NCI-H2196 (cell line): ENCODE measurements around the gene ABO.
"Not testable (repeated sequence)": the region's sequence is repeated elsewhere in the genome, so short reads cannot be mapped to it uniquely, and the experiment has no call there.

Experiments used
- DNase-seq: peaks from one replicate; lab custom pipeline; 2025; ENCODE audit not compliant: unreplicated experiment; lab: John Stamatoyannopoulos, UW

ABO gene

DNA sequence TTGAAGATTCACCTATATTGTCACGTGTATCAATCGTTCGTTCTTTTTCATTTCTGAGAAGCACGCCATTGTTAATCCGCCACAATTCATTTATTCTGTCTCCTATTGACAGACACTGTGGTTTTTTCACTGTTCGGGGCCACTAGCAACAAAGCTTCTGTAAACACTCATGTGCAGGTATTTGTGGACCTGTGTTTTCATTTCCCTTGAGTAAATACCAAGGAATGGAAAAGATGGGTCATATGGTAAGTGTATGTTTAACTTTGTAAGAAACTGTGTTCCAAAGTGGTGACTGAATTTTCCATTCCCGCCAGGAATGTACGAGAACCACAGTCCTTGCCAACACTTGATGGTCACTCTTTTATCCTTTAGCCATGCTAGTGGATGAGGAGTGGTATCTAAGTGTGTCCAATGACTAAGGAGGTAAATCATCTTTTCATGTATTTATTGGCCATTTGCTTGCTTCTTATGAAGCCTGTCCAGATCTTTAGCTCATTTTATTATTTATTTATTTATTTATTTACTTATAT, 10.7 kb downstream of the ABO start:
- no peak for DNase-seq

DNA sequence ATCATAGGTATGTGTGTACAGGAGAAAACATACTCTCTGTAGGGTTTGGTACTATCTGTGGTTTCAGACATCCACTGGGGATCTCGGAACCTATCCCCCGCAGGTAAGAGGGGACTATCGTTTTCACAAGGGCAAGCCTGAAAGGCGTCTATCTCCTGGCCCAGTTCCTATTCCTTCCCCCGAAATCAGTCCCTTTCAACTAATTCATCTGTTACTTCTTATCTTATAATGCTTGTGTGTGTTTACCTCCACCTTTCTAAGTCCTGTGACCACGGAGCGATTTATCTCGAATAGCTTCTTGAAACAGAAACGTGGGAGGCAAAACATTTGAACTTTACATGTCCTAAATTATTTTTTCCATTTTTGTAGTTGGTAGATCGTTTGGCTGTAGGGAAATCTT, 11.4 kb downstream of the ABO start:
- no peak for DNase-seq

DNA sequence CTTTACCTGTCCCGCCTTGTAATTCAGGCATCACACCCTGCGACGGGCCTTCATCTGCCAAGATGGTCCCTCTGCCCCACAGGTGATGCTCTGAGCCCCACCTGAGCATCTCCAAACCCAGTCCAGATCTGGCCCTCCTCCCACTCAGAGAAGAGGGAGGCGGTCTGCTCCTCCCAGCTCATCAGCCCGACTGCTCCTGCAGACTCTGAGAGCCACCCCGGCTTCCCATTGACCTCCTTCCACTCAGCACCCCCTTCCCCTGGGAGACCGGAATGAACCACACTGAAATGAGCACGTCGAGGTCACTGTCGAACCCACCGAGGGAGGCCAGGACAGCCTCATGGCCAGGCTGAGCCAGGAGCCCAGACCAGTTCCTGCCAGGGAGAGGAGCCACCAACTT, 12.8 kb downstream of the ABO start:
- DNase-seq = no peak

DNA sequence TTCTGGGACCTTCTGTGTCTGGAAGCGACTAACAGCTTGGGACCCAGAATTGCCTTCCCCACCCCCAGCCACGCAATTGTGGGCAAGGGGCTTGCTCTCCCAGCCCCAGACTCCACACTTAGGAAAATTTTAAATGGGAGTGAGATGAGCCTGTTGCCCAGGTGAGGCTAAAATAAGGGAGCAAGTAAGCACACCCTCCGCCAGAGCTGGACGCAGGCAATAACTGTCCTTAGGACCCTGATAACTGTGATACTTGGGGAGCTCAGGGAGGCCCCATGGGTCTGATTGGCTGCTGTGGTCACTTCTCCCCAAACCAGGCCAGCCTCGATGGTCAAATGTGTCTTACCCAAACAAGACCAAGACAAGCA, 13.3 kb downstream of the ABO start:
- DNase-seq = no peak

DNA sequence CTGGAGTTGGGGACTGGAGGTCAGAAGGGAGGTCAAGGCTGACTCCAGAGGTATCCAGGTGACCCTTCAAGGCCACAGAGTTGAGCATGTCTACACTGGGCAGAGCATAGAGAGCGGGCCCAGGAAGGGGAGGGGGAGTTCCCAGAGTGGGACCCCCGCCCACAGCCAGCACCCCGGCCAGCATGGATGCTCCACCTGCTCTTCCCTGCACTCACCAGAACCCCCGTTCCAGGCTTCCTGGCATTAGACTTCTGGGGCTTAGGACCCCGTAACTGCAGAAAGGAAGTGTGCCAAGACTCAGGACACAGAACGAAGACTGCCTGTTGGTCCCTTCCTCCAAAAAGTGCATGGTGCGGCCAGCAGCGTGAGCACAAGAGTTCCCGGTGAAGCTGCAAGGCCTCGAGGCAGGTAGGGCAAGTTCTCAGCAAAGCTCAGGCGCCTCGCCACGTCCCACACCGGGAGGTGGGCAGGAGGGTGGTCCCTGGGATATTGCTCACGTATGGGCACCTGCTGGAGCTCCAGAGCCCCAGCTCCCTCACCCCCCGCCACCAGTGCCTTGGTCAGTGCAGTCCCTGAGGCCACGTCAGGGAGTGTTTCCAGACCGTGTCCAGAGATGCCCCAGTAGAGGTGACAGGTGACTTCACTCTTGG, 13.8 kb downstream of the ABO start:
- no peak for DNase-seq

DNA sequence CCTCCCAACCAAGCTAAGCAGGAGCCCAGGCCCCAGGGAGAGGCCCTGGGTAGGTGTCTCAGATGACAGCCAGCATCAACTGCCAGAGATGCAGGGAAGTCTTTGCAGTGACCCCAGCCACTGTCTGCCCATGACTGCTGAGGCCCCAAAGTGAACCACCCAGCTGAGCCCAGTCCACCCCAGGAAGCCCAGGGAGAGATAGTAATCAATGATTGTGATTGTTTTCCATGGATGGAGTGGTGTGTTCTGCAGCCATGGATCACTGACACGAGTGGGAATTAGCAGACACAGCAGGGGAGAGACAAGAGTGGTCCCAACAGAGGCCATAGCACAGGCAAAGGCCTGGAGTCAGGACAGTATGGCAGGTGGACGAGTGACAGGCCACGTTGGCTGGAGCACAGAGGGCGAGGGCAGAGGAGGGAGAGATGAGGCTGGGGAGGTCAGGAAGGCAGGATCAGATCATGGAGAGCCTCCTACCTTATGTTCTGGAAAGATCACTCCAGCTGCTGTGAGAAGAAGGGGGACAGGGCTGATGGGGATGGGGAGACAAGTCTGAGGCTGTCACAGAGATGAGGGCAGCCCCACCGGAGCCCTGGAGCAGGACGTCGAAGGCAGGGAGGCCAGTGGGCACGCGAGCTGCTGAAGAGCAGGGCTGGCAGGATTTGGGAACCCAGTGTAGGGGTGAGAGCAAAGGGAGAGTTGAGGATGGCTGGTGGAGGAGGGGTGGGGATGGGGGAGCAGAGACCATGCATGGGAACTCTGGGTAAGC, 14.5 kb downstream of the ABO start:
- DNase-seq = no peak

DNA sequence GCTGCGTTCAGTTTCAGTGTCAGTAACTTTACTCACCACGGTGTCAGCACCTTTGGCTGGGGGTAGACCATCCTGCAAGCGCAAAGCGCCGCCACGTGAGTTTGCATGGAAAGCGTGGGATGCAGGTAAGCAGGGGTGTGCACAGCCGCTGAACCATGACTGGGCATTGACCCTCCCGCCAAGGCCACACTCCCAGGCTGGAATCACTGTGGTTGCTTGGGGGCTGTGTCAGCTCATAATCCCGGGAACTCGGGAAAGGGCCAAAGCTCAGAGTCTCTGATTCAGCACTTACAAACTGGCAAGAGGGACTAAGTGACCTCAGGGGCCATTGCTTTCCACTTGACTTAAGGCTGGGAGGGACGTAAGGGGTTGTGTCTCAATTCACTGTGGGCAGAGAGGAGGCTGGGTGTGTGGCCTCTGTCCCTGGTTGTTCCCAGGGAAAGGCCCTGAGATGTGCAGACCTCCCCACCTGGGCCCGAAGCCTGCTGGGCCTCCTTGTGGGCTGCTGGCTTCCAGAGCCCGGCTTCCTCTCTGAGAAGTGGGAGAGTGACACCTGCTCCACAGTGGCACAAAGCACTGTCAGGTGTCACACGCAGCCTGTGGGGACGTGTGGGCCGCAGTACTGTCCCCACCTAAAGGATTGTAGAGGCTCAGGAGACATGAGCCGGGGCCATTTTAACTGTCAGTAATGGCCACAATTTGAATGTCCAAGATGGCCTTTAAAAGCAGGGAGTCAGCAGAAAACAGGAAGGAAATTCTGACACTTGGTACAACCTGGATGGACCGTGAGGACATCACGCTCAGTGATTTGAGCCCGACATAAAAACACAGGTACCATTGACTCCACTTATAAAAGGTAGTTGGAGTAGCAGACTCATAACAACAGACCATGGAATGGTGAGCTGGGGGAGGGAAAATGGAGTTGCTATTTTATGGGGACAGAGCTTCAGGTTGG, 16.7 kb downstream of the ABO start:
- no peak for DNase-seq

DNA sequence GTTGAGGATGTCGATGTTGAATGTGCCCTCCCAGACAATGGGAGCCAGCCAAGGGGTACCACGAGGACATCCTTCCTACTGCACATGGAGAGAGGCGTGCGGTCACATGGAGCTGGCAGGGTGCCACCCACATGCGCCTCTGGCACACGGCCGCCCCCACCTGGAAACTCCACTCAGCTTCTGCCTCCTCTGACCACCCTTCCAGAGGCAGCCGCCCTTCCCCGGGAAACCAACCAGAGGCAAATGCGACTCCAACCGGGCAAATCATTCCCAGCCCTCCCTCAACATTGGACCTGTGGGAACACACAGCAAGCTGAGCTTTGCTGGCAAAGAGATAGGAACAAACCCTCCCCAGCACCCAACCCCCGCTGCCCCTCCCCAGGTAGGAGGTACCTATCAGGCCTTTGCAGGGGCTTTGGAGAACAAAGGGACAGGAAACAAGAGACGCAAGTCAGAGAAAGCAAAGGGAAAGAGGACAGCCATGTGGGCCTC, 17.5 kb downstream of the ABO start:
- no peak for DNase-seq

DNA sequence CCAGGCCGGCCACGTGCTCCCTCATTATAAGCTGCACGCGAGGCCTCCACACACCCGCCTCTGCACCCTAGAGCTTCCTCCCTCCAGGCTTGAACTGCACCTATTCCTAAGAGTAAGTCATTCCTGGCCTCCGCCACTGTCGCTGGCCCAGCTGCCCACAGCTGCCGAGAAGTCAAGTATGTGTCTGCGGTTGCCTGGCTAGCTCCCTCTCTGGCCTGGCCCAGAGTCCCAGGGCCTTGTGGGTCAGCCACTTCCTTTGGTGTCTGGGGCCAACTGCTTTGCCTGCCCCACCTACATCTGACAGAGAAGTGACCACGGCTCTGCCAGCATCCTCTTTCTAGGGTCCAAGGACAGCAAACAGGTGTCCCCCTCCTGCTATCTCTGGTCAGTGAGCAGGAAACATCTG, 18.3 kb downstream of the ABO start:
- DNase-seq = no peak

DNA sequence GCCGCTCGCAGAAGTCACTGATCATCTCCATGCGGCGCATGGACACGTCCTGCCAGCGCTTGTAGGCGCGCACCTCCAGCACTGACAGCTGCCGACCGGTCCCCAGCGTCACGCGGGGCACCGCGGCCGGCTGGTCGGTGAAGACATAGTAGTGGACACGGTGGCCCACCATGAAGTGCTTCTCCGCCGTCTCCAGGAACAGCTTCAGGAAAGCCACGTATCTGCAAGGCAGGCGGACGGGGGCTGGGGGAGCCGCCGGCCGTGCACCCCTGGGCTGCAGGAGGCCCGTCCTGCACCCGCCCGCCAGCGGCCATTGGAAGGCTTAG, 18.9 kb downstream of the ABO start:
- DNase-seq = no peak

DNA sequence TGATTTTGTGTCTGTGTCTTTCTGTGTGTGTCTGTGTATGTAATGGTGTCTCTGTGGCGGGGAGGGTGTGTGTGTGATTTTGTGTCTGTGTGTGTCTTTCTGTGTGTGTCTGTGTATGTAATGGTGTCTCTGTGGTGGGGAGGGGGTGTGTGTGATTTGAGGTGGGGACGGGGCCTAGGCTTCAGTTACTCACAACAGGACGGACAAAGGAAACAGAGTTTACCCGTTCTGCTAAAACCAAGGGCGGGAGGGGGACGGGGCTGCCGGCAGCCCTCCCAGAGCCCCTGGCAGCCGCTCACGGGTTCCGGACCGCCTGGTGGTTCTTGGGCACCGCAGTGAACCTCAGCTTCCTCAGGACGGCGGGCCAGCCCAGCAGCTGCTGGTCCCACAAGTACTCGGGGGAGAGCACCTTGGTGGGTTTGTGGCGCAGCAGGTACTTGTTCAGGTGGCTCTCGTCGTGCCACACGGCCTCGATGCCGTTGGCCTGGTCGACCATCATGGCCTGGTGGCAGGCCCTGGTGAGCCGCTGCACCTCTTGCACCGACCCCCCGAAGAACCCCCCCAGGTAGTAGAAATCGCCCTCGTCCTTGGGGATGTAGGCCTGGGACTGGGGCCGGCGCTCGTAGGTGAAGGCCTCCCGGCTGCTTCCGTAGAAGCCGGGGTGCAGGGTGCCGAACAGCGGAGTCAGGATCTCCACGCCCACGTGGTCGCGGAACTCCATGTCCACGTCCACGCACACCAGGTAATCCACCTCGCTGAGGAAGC, 19.4 kb downstream of the ABO start:
- DNase-seq = no peak

DNA sequence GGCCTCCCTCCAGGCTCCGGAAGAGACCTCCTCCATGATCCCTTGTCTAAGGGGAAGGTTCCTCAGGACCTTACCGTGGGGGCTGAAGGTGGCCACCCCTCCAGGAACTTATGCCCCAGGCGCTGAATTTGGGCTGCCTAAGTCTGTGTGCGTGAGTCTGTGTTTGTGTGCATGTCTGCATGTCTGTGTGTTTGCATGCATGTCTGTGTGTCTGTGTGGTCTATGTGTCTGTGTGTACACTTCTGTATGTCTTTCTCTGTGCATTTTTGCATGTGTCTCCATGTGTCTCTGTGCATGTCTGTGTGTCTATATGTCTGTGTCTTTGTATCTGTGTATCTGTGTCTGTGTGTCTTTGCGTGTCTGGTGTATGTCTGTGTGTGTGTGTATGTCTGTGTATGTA, 20.5 kb downstream of the ABO start:
- DNase-seq = no peak

DNA sequence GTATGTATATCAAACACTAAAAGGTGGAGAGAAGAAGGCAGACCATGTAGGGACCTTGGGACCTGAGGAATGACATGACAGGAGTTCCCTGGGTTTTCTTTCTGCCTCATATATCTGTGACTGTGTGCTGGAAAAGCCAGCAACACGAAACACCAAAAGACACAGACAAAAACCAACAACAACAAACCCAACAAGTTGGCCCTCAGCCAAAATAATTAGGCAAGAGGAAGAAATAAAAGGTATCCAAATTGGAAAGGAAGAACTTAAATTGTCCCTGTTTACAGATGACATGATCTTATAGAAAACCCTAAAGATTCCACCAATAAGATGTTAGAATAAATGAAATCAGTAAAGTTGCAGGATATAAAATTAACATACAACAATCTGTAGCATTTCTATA, 21.7 kb downstream of the ABO start:
- no peak for DNase-seq

DNA sequence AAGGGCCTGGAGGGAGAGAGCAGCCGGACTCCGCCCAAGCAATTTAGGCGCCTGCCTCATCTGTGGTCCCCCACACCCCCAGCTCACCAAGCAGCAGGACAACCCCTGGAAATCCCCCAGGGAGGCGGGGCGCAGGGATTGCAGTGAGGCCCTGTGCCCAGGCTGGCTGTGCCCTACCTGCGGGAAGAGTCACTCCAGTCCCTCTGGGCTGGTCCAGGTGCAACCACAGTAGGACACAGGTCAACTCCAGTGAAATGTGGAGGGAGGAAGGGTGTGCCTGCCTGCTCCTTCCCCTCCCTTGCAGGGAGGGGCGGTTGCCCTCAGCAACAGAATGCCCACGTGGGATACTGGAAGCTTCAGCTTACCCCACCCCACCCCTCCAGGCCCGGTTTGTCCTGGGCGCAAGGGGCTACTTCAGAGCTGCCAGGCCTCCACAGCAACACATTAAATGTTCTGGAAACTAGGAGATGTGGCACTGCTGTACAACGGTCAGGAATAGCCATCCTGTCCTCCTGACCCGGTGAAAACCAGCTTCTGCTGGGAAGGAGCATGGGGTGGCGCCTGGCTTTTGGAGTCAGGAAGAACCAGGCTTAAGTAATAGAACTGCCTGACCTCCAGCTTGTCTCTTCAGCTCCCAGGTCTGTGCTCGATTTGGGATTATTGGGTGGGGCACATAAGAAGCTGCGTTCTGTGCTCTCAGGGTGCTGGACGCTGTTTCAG, 22.5 kb downstream of the ABO start:
- DNase-seq = peak; percentile 31

DNA sequence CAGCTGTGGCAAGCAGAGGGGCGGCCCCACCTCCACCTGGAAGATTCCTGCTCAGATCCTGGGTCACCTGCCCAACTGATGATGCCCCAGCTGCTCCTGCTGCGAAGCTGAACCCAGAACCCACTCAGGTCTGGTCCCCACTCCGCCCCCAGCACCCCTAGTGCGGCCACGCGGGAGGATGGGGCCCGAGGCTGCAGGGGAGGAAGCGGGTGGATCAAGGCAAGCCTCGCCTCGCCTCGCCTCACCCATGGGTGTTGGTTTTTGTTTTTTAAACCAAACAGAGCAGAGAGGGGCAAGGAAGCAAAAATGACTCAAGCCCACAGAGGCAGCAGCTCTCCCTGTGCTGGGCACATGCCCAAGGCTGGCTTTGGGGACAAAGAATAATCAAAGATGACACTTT, 23.2 kb downstream of the ABO start:
- no peak for DNase-seq

DNA sequence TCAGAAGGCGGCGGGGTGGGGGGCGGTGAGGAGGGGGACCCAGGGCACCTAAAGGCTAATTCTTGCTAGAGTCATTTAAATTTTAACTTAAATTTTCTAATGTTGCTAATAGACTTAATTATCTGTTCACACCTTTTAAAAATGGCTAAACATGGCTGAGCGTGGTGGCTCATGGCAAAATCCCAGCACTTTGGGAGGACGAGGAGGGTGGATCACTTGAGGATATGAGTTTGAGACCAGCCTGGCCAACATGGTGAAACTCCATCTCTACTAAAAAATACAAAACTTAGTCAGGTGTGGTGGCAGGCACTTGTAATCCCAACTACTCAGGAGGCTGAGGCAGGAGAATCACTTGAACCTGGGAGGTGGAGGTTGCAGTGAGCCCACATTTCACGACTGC, 23.8 kb downstream of the ABO start:
- not testable (repeated sequence) for DNase-seq

DNA sequence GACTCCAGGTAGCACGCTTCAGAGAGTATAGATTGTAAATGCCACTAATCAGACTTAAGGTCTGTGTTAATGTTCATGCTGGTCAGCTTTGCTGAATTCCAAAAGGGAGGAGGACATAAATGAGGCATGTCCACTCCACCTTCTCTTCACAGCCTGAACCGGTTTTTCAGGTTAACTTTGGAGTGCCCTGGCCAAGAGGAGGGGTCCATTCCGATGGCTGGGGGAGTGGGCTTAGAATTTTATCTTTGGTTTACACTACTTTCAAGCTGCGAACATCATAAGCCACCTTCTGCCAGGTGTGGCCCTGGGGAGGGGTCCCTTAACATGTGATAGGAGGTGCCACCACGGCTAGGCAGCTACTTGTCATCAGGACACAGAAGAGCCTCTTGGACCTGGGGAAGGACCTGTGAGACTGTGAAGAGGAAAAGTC, 24.2 kb downstream of the ABO start:
- peak; percentile 43 for DNase-seq

DNA sequence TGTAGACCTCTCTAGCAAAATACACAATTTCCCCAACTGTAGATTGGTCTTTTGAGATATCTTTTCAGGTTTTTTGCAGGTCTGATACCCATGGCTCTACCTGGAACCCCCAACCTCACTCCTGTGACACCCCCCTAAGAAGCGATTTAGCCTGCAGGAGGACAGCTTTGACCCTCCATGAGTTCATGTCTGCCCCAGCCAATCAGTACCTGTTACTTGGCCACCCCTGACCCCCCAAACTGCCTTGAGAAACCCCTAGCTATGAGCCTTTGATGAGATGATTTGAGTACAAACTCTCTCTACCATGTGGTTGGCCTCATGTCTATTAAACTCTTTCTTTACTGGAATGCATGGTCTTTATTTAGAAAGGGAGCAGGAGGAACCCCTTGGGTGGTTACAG, 25.7 kb downstream of the ABO start:
- no peak for DNase-seq

DNA sequence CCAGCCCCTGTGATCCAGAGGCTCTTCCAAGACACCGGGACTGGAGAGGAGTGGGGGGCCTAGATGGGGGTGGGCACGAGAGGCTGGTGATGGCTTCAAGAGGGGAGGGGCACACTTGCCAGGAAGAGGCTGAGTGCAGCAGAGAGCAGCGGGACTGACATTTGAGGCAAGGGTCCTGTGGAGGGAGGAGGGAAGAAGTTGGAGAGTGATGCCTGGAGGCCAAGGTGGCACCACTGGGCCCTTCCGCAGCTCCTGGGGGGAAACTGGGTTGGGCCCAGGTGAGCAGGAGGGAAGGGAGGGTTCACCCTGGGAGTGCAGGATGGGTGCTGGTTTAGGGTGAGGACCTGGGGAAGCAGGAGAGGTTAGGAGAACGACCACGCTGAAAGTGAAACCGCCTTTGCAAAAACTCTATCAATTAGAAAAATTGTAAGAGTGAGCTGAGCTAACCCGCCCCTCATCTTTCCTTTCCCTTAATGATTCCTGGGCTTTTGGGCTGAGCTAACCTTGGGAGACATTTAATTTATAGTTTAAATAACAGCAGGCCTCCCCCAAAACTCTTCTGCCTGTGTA, 26.2 kb downstream of the ABO start:
- DNase-seq = no peak

DNA sequence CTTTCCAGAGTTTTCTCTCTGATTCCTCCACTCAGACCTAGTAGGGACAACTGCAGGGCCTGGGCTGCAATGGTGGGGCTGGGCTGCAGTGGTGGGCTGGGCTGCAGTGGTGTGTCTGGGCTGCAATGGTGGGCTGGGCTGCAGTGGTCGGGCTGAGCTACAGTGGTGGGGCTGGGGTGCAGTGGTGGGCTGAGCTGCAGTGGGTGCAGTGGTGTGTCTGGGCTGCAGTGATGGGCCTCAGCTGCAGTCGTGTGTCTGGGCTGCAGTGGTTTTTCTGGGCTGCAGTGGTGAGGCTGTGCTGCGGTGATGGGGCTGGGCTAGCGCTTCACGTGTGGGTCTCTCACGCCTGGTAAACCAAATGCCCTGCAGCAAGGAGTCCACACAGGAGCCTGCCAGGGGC, 27.4 kb downstream of the ABO start:
- no peak for DNase-seq
